Hepatocyte (in vitro differentiated cells): ENCODE measurements around the gene SCN1A. TPM values are rescaled to one million over a fixed set of nuclear protein-coding genes. Genes with fewer than 3 reads are reported as not detected.
A peak's percentile ranks its signal among the peaks of the same experiment; 100 is the strongest.

ENCODE experiments used
- DNase-seq: peaks from one replicate; pipeline ENCODE4 v3.0.0-alpha.2; 2016; ENCODE audit warnings: low spot score
- H2AFZ ChIP-seq: fragments of 200-600 bp; sonication (generic); 2 replicates; pipeline ENCODE4 v1.6.0; 2016; ENCODE audit warnings: antibody characterized with exemption, mild to moderate bottlenecking
- H3K27ac ChIP-seq: fragments of 200-600 bp; sonication (generic); 2 replicates; pipeline ENCODE4 v1.5.1; 2016; ENCODE audit warnings: mild to moderate bottlenecking
- H3K27me3 ChIP-seq: fragments of 200-600 bp; sonication (generic); 2 replicates; pipeline ENCODE4 v1.6.1; 2016
- H3K36me3 ChIP-seq: fragments of 200-600 bp; sonication (generic); replicated peaks from 2 replicates; pipeline ENCODE4 v1.5.1; 2016; ENCODE audit warnings: low read depth; ENCODE audit not compliant: insufficient read depth
- H3K4me1 ChIP-seq: fragments of 200-600 bp; sonication (generic); 2 replicates; pipeline ENCODE4 v1.5.1; 2016; ENCODE audit warnings: mild to moderate bottlenecking, moderate library complexity; ENCODE audit not compliant: insufficient read depth
- H3K4me2 ChIP-seq: fragments of 200-600 bp; sonication (generic); 2 replicates; pipeline ENCODE4 v1.6.0; 2016
- H3K4me3 ChIP-seq: fragments of 200-600 bp; sonication (generic); 2 replicates; pipeline ENCODE4 v1.5.1; 2016; ENCODE audit warnings: mild to moderate bottlenecking
- H3K79me2 ChIP-seq: fragments of 200-600 bp; sonication (generic); 2 replicates; pipeline ENCODE4 v1.6.0; 2017; ENCODE audit warnings: mild to moderate bottlenecking
- H3K9me2 ChIP-seq: fragments of 200-600 bp; sonication (generic); replicated peaks from 2 replicates; pipeline ENCODE4 v1.6.0; 2017; ENCODE audit warnings: mild to moderate bottlenecking; ENCODE audit not compliant: insufficient read depth
- H3K9me3 ChIP-seq: fragments of 200-600 bp; sonication (generic); 2 replicates; pipeline ENCODE4 v1.5.1; 2016; ENCODE audit warnings: low read depth, mild to moderate bottlenecking
- H4K20me1 ChIP-seq: fragments of 200-600 bp; sonication (generic); 2 replicates; pipeline ENCODE4 v1.6.0; 2016; ENCODE audit warnings: mild to moderate bottlenecking; ENCODE audit not compliant: insufficient read depth, poor library complexity, severe bottlenecking
- CTCF ChIP-seq: fragments of 200-600 bp; sonication (generic); IDR thresholded peaks from 2 replicates; pipeline ENCODE4 v1.5.1; 2016; ENCODE audit warnings: antibody characterized with exemption, mild to moderate bottlenecking; ENCODE audit not compliant: poor library complexity
- EZH2 ChIP-seq: fragments of 200-600 bp; sonication (generic); IDR thresholded peaks from 2 replicates; pipeline ENCODE4 v1.6.1; 2016; ENCODE audit warnings: antibody characterized with exemption, mild to moderate bottlenecking, borderline replicate concordance
- EZH2phosphoT487 ChIP-seq: fragments of 200-600 bp; sonication (generic); IDR thresholded peaks from one replicate; pipeline ENCODE4 v1.6.1; 2018; ENCODE audit warnings: antibody characterized with exemption, mild to moderate bottlenecking, low read depth, moderate library complexity; ENCODE audit not compliant: unreplicated experiment, severe bottlenecking
- WGBS: methylation state at CpG from one replicate; pipeline ENCODE4 v1.1.6; 2016; ENCODE audit warnings: low lambda C conversion rate; ENCODE audit errors: missing lambda C conversion rate; 5-methylcytosine and 5-hydroxymethylcytosine counted together
- polyA plus RNA-seq: library from polyadenylated mRNA; unstranded; fragments of >200 nt; fragmentation: Nextera tagmentation; extraction: Ambion mirVana; gene quantifications from 2 replicates; pipeline ENCODE4 v1.2.1, GENCODE V29; 2016
- total RNA-seq: library from RNA; depleted of rRNA; stranded (reverse); fragments of >200 nt; gene quantifications from 2 replicates; pipeline ENCODE4 v1.2.3, GENCODE V29; 2014

Gene SCN1A
- 0.03 and 0.12 TPM in 2 replicates for total RNA-seq
- 0.28 TPM in 1 of 2 replicates, not detected in the other for polyA plus RNA-seq

- Histone ChIP-seq H3K9me3 (no peaks in the 10 kb centered on the region), H2AFZ (no peak within 1 kb of the TSS), H3K9me2 (no peaks in the 10 kb centered on the region), H3K27me3 (no peaks in the 10 kb centered on the region), H3K79me2 (no peaks in the 10 kb centered on the region), H3K4me1 (no peaks in the 10 kb centered on the region), H4K20me1 (no peaks in the 10 kb centered on the region), H3K36me3 (no peaks in the 10 kb centered on the region), H3K4me3 (no peak within 1 kb of the TSS), H3K4me2 (no peak within 1 kb of the TSS), H3K27ac (no peak within 1 kb of the TSS)
- peak; percentile 68 for TF ChIP-seq CTCF
- TF ChIP-seq EZH2 = no peak
- DNase-seq = peak; percentile 60
- WGBS = 37% methylated on average over 7 of the region's 7 CpGs
Measured at GRCh38 chr2:166127217-166128155, at the start of gene SCN1A. Gene SCN1A, minus strand, starts transcription at chr2:166128020. Its CDS starts 54,399 bp downstream, at chr2:166073621.

GRCh38 chr2:166173263-166173662, 45.4 kb upstream of the SCN1A start:
- no peaks in the 10 kb centered on the region for H3K4me1 ChIP-seq
- no peak for DNase-seq
- H3K9me2 ChIP-seq = no peaks in the 10 kb centered on the region
- H3K4me2 ChIP-seq = no peak overlapping the region
- H3K4me3 ChIP-seq = no peak overlapping the region
- H3K9me3 ChIP-seq = no peaks in the 10 kb centered on the region
- 93% methylated on average over 2 of the region's 2 CpGs for WGBS
- no peaks in the 10 kb centered on the region for H3K27me3 ChIP-seq
- H3K79me2 ChIP-seq = no peaks in the 10 kb centered on the region
- no peaks in the 10 kb centered on the region for H4K20me1 ChIP-seq
- no peak overlapping the region for H3K27ac ChIP-seq
- H2AFZ ChIP-seq = no peak overlapping the region
- TF ChIP-seq CTCF = no peak
- TF ChIP-seq EZH2 = no peak
- no peak for TF ChIP-seq EZH2phosphoT487
- no peaks in the 10 kb centered on the region for H3K36me3 ChIP-seq

GRCh38 chr2:166171216-166171615, 43.4 kb upstream of the SCN1A start:
- 71% methylated on average over 3 of the region's 3 CpGs for WGBS
- Histone ChIP-seq H3K4me3 (no peak overlapping the region), H3K4me2 (no peak overlapping the region), H3K9me2 (no peaks in the 10 kb centered on the region), H3K79me2 (no peaks in the 10 kb centered on the region), H3K9me3 (no peaks in the 10 kb centered on the region), H3K27me3 (no peaks in the 10 kb centered on the region), H3K4me1 (no peaks in the 10 kb centered on the region), H2AFZ (no peak overlapping the region), H3K27ac (no peak overlapping the region), H4K20me1 (no peaks in the 10 kb centered on the region), H3K36me3 (no peaks in the 10 kb centered on the region)
- TF ChIP-seq EZH2 (no peak), EZH2phosphoT487 (no peak), CTCF (no peak)
- DNase-seq = no peak
